ENCODE results near the gene MCEMP1. TPM values are rescaled to one million over a fixed set of nuclear protein-coding genes. Genes with fewer than 3 reads are reported as not detected.

MCEMP1 gene
- total and polyA plus RNA-seq, 2 of the 13 experiments (the other 11 are each of a cell fraction or from before 2014, with no cell fraction given), result not detected

DNA sequence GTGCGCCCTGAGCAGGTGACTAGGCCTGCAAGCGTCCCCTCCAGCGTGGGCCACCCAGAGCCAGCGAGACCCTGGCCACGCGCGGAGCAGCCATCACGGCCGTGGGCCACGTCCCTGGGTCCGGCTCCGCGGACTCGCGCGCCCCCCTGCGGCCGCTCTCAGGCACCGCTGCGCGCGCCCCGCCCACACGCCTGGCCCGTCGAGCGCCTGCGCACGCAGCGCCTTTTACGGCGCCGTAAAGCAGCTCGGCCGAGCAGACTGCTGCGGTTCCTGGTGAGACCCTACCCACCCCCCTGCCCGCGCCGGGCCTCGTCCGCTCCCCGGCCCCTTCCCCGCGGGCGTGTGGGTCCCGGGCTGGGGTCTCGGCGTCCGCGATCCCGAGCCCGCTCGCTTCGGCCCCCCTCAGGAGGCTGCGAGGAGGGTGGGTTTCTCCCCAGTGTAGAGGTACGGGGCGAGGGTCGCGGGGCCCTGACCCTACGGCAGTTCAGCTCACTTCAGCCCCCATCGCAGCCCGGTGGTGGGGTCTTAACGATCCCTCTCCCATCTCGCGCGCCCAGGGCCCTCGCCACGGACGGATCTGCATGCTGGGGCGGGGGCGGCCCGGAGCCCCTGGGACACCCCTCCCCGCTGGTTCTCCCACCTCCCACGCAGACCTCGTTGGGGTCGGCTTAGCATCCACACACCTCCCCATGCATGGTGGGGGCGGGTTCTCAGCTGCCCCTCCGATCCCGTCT, 3.9 kb downstream of the MCEMP1 start, which contains the start of gene TRAPPC5 (continued):
- TF ChIP-seq PATZ1 (CRISPR knock-in tag; IDR thresholded peaks at IDR 0.05) (0 out of 2 replicates have a peak, but pooled peaks have one; percentile 37), ZNF451 (CRISPR knock-in tag; IDR thresholded peaks at IDR 0.05) (peak; percentile 35; the same call in 1 of the 2 replicates), XBP1 (CRISPR knock-in tag; IDR thresholded peaks at IDR 0.05) (no peak), ATF2 (CRISPR knock-in tag; IDR thresholded peaks at IDR 0.05) (no peak), REXO4 (CRISPR knock-in tag; IDR thresholded peaks at IDR 0.05; ENCODE audit: borderline replicate concordance) (no peak), MYC (CRISPR knock-in tag; IDR thresholded peaks at IDR 0.05; ENCODE audit: borderline replicate concordance) (peak; percentile 45), GPBP1L1 (CRISPR knock-in tag; IDR thresholded peaks at IDR 0.05) (no peak), ARHGAP35 (CRISPR knock-in tag; IDR thresholded peaks at IDR 0.05; ENCODE audit: borderline replicate concordance) (0 out of 2 replicates have a peak, but pooled peaks have one; percentile 47), HIVEP1 (CRISPR knock-in tag; IDR thresholded peaks at IDR 0.05) (no peak), ZNF383 (CRISPR knock-in tag; IDR thresholded peaks at IDR 0.05; ENCODE audit: borderline replicate concordance) (no peak), ZNF720 (CRISPR knock-in tag; IDR thresholded peaks at IDR 0.05) (no peak), ZNF562 (CRISPR knock-in tag; IDR thresholded peaks at IDR 0.05; ENCODE audit: borderline replicate concordance) (no peak), BCLAF1 (IDR thresholded peaks at IDR 0.05) (no peak), CBX5 (CRISPR knock-in tag; IDR thresholded peaks at IDR 0.05; ENCODE audit: borderline replicate concordance) (no peak), POLR2AphosphoS2 (IDR thresholded peaks at IDR 0.05; ENCODE audit: low read depth, low read length) (no peak), IKZF5 (CRISPR knock-in tag; IDR thresholded peaks at IDR 0.05) (peak; percentile 66; the same call in 1 of the 2 replicates), ZNF577 (CRISPR knock-in tag; IDR thresholded peaks at IDR 0.05; ENCODE audit: borderline replicate concordance, low read depth) (no peak)
- TF ChIP-seq, protein P1, sequence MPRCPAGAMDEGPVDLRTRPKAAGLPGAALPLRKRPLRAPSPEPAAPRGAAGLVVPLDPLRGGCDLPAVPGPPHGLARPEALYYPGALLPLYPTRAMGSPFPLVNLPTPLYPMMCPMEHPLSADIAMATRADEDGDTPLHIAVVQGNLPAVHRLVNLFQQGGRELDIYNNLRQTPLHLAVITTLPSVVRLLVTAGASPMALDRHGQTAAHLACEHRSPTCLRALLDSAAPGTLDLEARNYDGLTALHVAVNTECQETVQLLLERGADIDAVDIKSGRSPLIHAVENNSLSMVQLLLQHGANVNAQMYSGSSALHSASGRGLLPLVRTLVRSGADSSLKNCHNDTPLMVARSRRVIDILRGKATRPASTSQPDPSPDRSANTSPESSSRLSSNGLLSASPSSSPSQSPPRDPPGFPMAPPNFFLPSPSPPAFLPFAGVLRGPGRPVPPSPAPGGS (CRISPR knock-in tag; IDR thresholded peaks at IDR 0.05), result peak; percentile 13; the same call in 1 of the 2 replicates

Measured in HepG2 (cell line).